EH (cell line): ENCODE data around the gene TNNI2.

Experiments
- DNase-seq: peaks from one replicate; pipeline ENCODE4 v3.0.0-alpha.2; 2015; ENCODE audit warnings: low read depth

The TNNI2 gene

GRCh38 chr11:1888811-1889210, 50.0 kb downstream of the TNNI2 start:
- no peak for DNase-seq

- no peak for DNase-seq
These were observed 50.6 kb downstream of the TNNI2 start for GRCh38 chr11:1889224-1889930.

GRCh38 chr11:1889941-1890855, 51.4 kb downstream of the TNNI2 start:
- no peak for DNase-seq
